Metanephros (tissue), 2 donors: Measurements from ENCODE around the gene RCC1. TPM values are rescaled to one million over a fixed set of nuclear protein-coding genes. Genes with fewer than 3 reads are reported as not detected.

Experiments
- small RNA-seq: library from RNA; depleted of rRNA; stranded (forward); fragments of <200 nt; gene quantifications from one replicate; pipeline ENCODE3, GENCODE V24; 2014; ENCODE audit warnings: low replicate concordance
- total RNA-seq: library from RNA; depleted of rRNA; stranded (reverse); fragments of >200 nt; gene quantifications from one replicate; pipeline ENCODE4 v1.2.3, GENCODE V29; 2014

RCC1 gene, protein sequence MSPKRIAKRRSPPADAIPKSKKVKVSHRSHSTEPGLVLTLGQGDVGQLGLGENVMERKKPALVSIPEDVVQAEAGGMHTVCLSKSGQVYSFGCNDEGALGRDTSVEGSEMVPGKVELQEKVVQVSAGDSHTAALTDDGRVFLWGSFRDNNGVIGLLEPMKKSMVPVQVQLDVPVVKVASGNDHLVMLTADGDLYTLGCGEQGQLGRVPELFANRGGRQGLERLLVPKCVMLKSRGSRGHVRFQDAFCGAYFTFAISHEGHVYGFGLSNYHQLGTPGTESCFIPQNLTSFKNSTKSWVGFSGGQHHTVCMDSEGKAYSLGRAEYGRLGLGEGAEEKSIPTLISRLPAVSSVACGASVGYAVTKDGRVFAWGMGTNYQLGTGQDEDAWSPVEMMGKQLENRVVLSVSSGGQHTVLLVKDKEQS
- 22.9 TPM for total RNA-seq

GRCh38 chr1:28505406-28506187 lies at the start of gene RCC1:
TSS of gene RCC1 (plus strand) at chr1:28506043. CDS start at chr1:28529867, 23,824 bp downstream.

GRCh38 chr1:28552758-28553663 lies 47.2 kb downstream of the RCC1 start, which contains the start of gene TRNAU1AP:
TSS of gene TRNAU1AP (plus strand) at chr1:28553085. CDS start at chr1:28553111, 26 bp downstream.

Small RNAs within 50 kb of the gene (small RNA-seq; reads per million reads assigned to genes)
- gene RNU6ATAC27P (not detected), gene SNORA16A (not detected), gene SNORA44 (not detected), gene SNORA61 (not detected), gene SNORA73A (not detected), gene SNORA73B (17.1 reads per million, percentile 95 among the genes with 10 or more reads in this experiment), gene SNORD99 (3,203 reads per million, percentile 100 among the genes with 10 or more reads in this experiment)

Other genes with a start within 250 kb of the RCC1 start
- gene SESN2, start 246.5 kb upstream of the RCC1 start, total RNA-seq = 12.6 TPM
- gene MED18, start 177.0 kb upstream of the RCC1 start, total RNA-seq = 15.9 TPM
- gene PHACTR4, start 136.3 kb upstream of the RCC1 start, total RNA-seq = 21.0 TPM
- 20.3 TPM for gene TRNAU1AP, start 47.0 kb downstream of the RCC1 start, total RNA-seq
- gene RAB42, start 86.2 kb downstream of the RCC1 start, total RNA-seq = 3.0 TPM
- 20.3 TPM for gene TAF12, start 137.0 kb downstream of the RCC1 start, total RNA-seq
- not detected for gene RNU11, start 142.6 kb downstream of the RCC1 start, total RNA-seq
- gene GMEB1, start 162.7 kb downstream of the RCC1 start, total RNA-seq = 8.6 TPM
- gene YTHDF2, start 230.9 kb downstream of the RCC1 start, total RNA-seq = 61.8 TPM